NCI-H1417 (cell line): ENCODE measurements around the gene TBL1X.

Source experiments
- DNase-seq, 3 experiments: peaks; one replicate each; lab custom pipeline; 2025; lab: John Stamatoyannopoulos, UW

The TBL1X gene

DNA sequence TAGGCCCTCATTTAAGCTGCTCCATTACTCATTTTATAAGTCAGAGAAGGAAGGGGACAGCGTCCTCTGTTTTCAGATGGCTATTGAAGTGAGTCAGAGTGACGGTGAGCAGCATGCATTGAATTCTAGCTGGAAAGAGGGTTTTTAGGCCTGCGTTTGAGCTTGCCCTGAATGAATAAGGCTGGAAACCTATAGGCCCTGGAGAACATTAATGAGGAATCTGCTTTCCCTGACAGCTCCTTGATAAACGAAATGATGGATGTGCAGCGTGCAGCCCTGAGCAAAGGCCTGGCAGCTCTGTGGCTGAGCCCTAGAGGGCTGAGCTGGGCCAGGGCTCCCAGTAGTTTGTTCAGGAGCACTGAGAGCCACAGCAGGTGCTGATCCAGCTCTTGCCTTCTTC lies 33.4 kb downstream of the TBL1X start:
- no peak for DNase-seq

DNA sequence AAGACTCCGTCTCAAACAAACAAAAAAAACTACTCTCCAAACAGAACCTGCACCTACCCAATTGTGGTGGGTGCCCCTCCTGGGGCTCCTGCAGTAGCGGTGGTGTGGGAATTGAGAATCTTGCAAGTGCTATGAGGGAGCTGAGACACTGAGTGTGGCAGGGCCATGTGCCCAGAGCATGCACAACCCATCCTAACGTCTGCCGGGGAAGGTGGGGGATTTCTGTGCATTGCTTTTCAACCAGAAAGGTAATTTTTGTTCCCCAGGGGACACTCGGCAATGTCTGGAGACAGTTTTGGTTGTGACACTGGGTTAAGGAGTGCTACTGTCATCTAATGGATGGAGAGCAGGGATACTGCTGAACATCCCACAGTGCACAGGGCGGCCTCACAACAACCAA lies 35.7 kb downstream of the TBL1X start:
- DNase-seq, result no peak

DNA sequence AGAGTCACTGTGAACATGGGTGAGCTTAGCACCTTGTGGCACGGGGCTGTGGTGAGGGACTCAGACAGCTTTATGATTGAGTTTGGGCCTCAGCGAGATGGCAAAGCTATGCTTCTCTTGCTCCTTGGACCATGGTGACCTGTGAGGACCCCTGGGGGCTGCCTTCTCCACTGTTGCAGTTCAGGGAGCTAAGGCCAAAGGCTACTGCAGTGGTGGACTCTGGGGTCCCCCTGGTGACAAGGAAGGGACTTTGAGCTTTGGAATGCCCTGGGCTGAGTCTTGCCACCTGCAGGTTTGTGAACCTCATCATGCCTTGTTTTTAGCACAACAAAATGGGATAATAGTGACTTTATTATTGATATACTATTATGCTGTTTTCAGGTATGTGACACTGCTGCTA lies 36.5 kb downstream of the TBL1X start:
- DNase-seq, result peak in 1 of 3 experiments; percentile 23

GRCh38 chrX:9503261-9503660 lies 38.4 kb downstream of the TBL1X start:
- DNase-seq, result no peak

GRCh38 chrX:9510366-9510765 lies 45.5 kb downstream of the TBL1X start:
- DNase-seq, result no peak

DNA sequence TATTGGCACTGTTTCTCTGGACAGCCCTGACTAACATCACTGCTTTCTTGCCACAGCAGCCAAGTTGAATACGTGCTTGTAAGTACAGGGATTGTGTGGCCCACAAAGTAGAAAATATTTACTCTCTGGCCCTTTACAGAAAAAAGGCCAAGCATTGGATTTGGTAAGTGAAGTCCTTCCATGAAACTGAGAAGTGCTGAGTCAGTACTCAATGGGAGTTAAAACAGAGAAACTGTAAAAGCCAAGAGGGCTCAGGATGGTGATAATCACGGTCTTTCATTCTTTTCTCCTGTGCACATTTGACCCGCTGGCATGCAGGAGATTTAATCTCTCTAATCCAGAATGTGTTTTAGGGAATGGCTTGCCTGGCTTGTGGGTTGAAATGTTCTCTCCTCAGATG lies 46.1 kb downstream of the TBL1X start:
- DNase-seq, result no peak

GRCh38 chrX:9515489-9515888 lies 50.6 kb downstream of the TBL1X start:
- DNase-seq, result no peak

DNA sequence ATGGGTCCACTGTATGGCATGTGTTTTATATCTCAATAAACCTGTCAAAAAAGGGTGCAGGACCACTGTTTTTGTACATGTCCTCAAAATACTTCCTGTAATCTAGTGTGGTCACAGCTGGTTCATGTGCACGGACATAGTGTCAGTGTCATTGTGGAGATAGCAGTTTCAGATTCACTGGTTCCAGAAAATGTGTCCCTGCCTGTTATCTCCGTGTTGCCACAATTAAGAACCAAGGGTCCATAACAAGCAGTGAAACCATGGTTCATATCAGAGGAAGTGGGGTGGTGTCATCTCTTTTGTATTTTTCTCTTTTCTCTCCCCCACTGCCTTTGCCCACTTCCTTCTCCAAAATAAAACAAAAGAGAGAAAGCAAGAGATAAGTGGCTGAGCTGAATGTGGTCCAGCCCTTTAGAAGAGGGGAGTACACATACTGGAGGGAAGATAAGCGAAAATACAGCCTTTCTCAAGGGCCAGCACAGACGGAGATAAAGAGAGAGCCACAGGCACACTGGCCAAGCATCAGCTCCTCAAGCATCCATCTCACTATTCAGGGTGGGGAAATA lies 51.2 kb downstream of the TBL1X start:
- DNase-seq, result no peak

DNA sequence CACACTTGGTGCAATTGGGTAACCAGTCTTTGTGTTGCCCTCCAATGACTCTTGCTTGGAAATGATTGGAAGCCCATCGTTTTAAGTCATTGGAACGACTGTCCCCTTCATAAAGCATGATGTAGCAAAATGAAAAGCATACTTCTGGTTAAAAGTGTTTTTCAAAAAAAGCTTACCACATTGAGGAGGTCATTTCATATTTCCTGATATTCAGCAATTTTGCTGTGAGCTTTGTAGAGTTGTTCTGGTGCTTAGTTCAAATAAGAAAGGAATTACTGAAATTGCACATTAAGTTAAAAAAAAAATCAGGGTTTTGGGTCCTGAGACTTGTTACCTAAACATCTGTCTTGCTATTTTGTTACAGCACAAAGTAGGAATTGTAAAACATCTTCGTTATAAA lies 51.8 kb downstream of the TBL1X start:
- DNase-seq, result no peak

GRCh38 chrX:9518051-9518450 lies 53.2 kb downstream of the TBL1X start:
- DNase-seq, result no peak

DNA sequence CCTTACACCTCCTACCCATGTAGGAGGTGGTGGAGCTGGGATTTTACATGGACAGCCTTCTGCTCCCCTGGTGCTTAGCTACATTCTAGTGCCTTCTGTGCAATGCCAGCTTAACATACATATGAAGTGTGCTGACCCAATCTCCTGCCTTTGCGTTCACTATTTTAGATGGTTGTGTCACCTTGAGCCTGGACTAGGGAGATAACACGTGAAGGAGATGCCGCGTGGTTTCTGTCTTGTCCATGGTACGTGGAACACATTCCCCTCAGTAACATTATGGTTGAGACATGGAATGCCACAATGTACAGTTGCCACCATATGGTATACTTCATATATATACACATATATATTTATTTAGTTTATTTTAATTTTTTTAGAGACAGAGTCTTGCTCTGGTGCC lies 54.0 kb downstream of the TBL1X start:
- DNase-seq, result no peak

DNA sequence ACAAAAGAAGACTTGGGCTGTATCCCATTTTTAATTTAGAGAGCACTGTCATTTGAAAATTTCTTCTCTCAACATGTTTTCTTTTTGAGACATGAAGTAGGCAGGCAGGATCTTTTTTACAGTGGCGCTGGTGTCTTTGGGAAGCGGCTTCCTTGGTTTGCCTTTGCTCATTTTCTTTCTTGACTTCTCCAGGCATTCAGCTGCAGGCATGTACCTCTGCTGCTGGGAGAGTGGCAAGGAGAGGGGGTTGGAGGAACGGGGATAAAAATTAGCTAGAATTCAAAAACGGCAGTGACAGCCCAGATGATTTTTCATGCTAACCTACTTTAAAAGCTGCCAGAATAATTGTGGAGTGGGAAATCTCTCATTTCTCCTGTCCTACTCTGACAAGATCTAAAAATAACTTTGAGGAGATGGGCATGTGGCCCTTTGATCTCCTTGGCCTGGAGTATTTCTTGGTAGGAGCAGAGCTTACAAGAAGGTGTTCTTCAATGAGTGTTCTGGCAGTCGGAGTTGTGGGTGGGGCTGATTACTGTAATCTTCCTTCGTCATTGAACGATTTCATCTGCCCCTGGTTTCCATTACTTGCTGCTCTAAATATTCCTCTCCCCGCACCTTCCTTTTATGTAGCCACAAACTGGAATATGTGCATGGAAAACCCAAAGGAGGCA lies 54.8 kb downstream of the TBL1X start:
- no peak for DNase-seq

GRCh38 chrX:9520217-9520590 lies 55.3 kb downstream of the TBL1X start:
- no peak for DNase-seq

DNA sequence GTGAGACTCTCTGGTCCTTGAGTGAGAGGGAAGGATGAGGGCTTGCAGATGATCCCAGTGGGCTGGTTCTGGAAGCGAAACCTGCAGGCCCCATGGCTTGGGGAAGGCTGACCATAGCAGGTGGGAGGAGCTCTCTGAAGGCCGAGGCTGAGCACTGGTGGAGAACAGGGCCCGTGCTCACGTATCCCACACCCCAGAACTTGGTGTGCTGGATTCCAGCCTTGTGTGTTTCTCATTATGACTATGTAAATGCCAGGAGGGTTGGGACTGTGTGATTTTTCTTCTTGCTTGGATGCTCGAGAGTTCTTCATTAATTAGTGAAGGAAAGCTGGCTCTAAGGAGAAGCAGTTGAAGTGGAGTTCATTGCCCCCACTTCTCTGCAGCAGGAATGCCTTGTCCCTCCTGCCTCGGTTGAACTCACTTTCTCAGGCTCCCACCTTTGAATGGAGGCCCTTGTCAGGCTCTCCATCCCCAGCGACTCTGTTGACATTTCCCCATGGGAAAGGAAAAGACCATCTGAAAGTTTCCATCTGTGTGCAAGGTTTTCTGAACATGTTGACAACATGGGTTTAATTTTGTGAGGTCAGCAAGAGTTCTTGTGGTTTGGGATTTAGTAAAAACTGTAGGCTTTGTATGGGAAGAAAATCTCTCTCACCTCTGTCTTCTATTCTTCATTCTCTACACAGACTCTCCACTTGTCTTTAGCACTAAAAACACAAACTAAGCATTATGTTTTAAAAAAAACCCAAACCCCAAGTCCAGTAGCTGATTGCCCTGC lies 57.7 kb downstream of the TBL1X start:
- DNase-seq, result no peak

DNA sequence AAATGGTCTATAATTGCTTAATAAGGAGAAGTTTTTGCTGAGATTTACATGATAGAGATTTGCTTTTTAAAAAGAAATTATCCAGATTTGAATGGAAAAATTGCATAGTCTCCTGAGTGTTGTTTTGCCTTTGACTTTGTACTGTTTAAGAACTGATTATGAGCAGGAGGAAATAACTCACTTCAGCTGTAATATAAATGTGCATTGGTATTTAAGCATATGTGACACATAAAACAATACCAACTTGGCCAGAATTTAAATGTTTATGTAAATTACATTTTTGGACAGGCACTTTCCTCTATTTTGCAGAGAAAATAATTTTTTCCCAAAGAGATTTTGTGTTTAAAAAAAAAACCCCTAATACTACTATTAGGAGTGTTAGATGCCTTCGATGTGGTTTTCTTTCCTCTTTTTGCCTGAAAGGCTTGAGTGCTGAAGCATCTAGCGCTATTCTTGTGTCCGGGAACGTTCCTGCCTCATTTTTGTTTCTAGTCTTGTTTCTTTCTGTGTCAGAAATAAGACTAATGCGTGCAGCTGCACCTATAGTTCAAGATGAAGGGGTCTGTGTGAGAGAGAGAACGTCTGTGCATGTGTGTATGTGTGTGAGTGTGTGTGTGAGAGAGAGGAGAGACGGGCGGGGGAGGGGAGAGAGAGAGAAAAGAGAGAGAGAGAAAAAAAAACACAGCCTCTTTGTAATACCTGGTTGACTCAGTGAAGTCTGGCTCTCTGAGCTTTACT lies 60.8 kb downstream of the TBL1X start:
- DNase-seq, result peak in 1 of 3 experiments; percentile 39

- no peak for DNase-seq
Measured at GRCh38 chrX:9526965-9527364, 62.1 kb downstream of the TBL1X start.

DNA sequence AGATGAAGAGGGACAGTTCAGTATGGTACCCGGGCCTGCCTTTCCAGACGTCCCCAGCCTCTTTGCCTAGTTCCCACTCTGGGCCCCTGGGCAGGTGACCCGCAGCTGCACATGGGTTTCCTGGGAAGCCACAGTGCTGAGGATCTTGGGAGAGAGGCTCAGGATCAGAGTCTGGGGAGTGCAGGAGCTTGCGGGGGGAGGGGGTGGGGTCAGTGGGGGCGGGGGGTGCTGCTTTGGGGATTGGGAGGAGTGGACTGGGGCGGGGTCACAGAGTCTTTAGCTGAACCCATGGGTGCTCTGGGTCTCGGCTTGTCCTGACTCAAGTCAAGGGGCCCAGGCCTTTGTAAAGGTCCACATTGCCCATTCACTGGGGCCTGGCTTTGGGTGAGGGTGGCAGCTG lies 63.6 kb downstream of the TBL1X start:
- no peak for DNase-seq

DNA sequence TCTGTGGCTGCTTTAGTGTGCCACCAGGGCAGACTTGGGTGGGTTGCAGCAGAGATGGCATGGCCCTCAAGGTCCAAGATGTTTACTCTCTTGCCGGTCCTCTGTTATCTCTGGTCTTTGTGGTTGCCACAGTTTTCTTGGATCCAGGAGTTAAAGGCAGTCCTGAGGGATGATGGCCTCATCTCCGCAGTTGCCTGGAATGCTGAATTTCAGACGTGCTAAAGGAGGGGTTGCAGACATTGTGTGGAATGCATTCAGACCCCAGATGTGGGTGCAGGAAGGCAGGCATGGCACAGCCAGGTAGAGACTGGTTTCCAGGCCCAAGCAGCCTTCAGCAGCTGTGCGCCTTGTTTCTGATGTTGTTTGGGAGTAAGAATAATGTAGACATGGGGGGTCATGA lies 64.4 kb downstream of the TBL1X start:
- no peak for DNase-seq

DNA sequence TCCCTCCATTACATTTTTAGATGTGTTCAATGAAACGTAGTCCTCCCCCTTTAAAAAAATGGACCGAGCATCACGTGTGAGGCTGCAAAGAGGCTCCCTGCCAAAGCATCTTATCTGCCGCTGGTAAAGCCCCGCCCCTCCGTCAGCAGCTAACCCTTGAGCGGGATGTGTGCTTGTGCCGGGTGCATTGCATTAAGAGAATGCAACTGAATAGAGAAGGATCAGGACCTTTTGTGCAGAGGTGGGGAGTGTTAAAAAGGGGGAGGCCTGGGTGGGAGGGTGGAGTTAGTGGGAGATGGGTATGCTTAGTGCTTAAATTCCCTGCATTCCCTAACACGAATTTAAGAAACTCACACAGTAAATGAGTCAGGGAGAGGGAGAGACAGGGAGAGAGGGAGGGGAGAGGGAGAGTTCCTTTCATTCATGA lies 66.0 kb downstream of the TBL1X start:
- DNase-seq, result peak; percentile 74 to 89 (median 79)

DNA sequence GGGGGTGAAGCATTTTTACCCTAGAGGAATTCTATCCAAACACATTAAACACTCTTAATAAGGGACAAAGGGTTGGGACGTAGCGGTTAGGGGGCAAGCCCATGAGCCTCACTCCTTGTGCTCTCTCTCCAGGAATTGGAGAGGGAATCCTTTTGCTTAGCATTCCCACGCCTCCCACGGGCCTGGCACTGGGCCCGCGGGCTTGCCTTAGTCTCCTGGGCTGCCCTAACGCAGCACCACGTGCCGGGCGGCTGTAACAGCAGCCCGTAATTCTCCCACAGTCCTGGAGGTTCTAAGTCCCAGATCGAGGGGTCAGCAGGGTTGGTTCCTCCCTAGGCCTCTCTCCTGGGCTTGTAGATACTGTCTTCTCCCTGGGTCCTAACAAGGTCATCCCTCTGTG lies 67.5 kb downstream of the TBL1X start:
- no peak for DNase-seq

- no peak for DNase-seq
Measured at GRCh38 chrX:9533611-9534010, 68.8 kb downstream of the TBL1X start.

- DNase-seq, result peak in 1 of 3 experiments; percentile 27
Measured at GRCh38 chrX:9534686-9535085, 69.8 kb downstream of the TBL1X start.

GRCh38 chrX:9535101-9535500 lies 70.2 kb downstream of the TBL1X start:
- no peak for DNase-seq
